ENCODE measurements around the gene TAL2.

TAL2 gene

GRCh38 chr9:105683688-105684275 is 21.5 kb downstream of the TAL2 start:
- TF ChIP-seq CTCF (IDR thresholded peaks at IDR 0.05; ENCODE audit: low read depth, low read length) = no peak
- no peak overlapping the region for H3K4me3 ChIP-seq (ENCODE audit: low read depth, low read length)

- H3K4me3 ChIP-seq (ENCODE audit: low read depth, low read length) = no peak overlapping the region
- no peak for TF ChIP-seq CTCF (IDR thresholded peaks at IDR 0.05; ENCODE audit: low read depth, low read length)
Observed at GRCh38 chr9:105686936-105687335, 24.7 kb downstream of the TAL2 start.

GRCh38 chr9:105690742-105691141 is 28.5 kb downstream of the TAL2 start:
- TF ChIP-seq CTCF (IDR thresholded peaks at IDR 0.05; ENCODE audit: low read depth, low read length) = peak; percentile 38; the same call in 1 of the 2 replicates
- H3K4me3 ChIP-seq (ENCODE audit: low read depth, low read length) = no peak overlapping the region

DNA sequence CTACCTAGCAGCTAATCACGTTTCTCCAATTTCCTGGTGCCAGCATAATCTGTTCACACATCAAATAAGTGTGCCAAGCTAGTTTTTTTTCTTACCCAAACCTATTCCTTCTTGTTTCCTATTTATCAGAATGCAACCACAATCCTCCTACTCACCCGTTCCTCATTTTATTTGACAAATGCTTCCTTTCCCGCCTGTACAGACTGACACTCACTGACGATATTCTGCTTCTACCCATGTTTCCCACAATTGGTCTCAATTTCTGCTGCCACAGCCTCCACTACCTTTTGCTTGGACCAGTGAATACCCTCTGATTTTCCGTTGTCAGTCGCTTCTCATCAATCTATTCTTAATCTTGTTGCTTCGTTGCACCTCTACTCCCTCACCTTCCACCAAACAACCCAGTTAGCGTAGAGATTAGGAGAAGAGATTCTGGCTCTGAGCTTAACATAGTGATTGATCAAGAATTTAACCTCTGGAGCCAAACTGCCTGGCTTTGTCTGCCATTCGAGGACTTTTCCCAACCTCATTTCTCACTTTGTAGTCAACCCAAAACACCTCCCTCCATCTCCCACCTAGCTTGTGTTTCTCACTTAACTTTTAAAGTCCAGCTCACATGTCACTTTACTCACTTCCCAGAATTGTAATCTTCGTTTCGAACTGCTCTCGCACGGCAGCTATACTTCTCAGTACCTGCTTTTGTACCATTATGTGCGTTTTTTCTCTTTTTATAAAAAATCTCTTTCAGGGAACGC is 31.4 kb downstream of the TAL2 start:
- peak overlapping the region; percentile 83 for H3K4me3 ChIP-seq (ENCODE audit: low read depth, low read length)
- TF ChIP-seq CTCF (IDR thresholded peaks at IDR 0.05; ENCODE audit: low read depth, low read length) = no peak

- TF ChIP-seq CTCF (IDR thresholded peaks at IDR 0.05; ENCODE audit: low read depth, low read length) = no peak
Observed at GRCh38 chr9:105694190-105694847, 32.1 kb downstream of the TAL2 start, which contains the start of gene TMEM38B. TSS of gene TMEM38B (plus strand) at chr9:105694541. CDS start at chr9:105694661, 120 bp downstream.

GRCh38 chr9:105694848-105695581 is 32.8 kb downstream of the TAL2 start:
- TF ChIP-seq CTCF (IDR thresholded peaks at IDR 0.05; ENCODE audit: low read depth, low read length) = no peak
- peak overlapping the region; percentile 83 for H3K4me3 ChIP-seq (ENCODE audit: low read depth, low read length)

More at GRCh38 chr9:105694190-105694847, 32.1 kb downstream of the TAL2 start, which contains the start of gene TMEM38B:
- peak within 1 kb of the TSS; percentile 83 for H3K4me3 ChIP-seq (ENCODE audit: low read depth, low read length)
